Left lung (tissue), 10 donors: ENCODE data around the gene SLC25A26. TPM values are rescaled to one million over a fixed set of nuclear protein-coding genes. Genes with fewer than 3 reads are reported as not detected.

ENCODE experiments used
- ATAC-seq: fragments of 200-7000 bp; cut with Tn5 transposase; one replicate; pipeline ENCODE4 v1.9.1; 2020; ENCODE audit warnings: moderate library complexity
- DNase-seq, 4 donors: peaks; one replicate each; pipeline ENCODE4 v3.0.0-alpha.2; 2013 to 2020
- H3K27ac ChIP-seq, 2 donors: fragments of 200-600 bp; sonication (generic) in 1 of 2; one replicate each; pipeline versions ENCODE4 v1.5.0 to v1.8.0; 2020 to 2021
- H3K27me3 ChIP-seq, 2 donors: fragments of 200-600 bp; sonication (generic) in 1 of 2; one replicate each; pipeline versions ENCODE4 v1.5.0 to v1.8.0; 2020 to 2021
- H3K36me3 ChIP-seq, 2 donors: fragments of 200-600 bp; sonication (generic) in 1 of 2; one replicate each; pipeline versions ENCODE4 v1.5.0 to v1.8.0; 2020 to 2021
- H3K4me1 ChIP-seq, 2 donors: fragments of 200-600 bp; one replicate each; pipeline ENCODE4 v1.8.0; 2021
- H3K4me3 ChIP-seq, 2 donors: fragments of 200-600 bp; sonication (generic) in 1 of 2; one replicate each; pipeline versions ENCODE4 v1.5.0 to v1.8.0; 2020 to 2021; ENCODE audit warnings: mild to moderate bottlenecking in 1 of 2
- H3K9me3 ChIP-seq, 2 donors: fragments of 200-600 bp; sonication (generic) in 1 of 2; one replicate each; pipeline versions ENCODE4 v1.5.0 to v1.8.0; 2020 to 2021
- CTCF ChIP-seq, 2 donors: fragments of 200-600 bp; sonication (generic) in 1 of 2; IDR thresholded peaks; one replicate each; pipeline versions ENCODE4 v1.5.0 to v1.8.0; 2021; ENCODE audit warnings: antibody characterized with exemption in 2 of 2
- intact Hi-C, 2 donors: fragments of 100-400 bp; cut with DNase I; formaldehyde crosslinking; loops; one replicate each; pipeline versions ENCODE4 v1.11.2 to v1.14.2; 2022
- polyA plus RNA-seq, 6 donors: library from polyadenylated mRNA; unstranded; fragments of 120-200 nt; gene quantifications; one replicate each; pipeline ENCODE4 v1.2.1, GENCODE V29; 2013; ENCODE audit not compliant: insufficient read length in 6 of 6
- total RNA-seq, 2 donors: library from RNA; stranded (reverse); fragmentation: NEBNext Ultra II Directional; extraction: Animal tissue kit (Norgen Biotek cat#: 25700); gene quantifications; one replicate each; pipeline ENCODE4 v1.2.1, GENCODE V29; 2021
- donor health status: DM: no; HTN: yes; CAD: no.
- donor health status: DM: no; HTN: no; CAD: no.

The SLC25A26 gene
- total and polyA plus RNA-seq, 8 donors: 14.2 to 26.2 (median 22.4) TPM

- TF ChIP-seq CTCF (IDR thresholded peaks at IDR 0.05): no peak
- Histone ChIP-seq H3K36me3 (no peaks in the 10 kb centered on the region), H3K4me3 (no peak overlapping the region), H3K9me3 (no peaks in the 10 kb centered on the region), H3K27me3 (no peaks in the 10 kb centered on the region), H3K4me1 (no peaks in the 10 kb centered on the region), H3K27ac (no peak overlapping the region)
- intact Hi-C loops: no loop called here
- DNase-seq (no peak), ATAC-seq (no peak)
Measured at GRCh38 chr3:66179793-66180192, 41.0 kb upstream of the SLC25A26 start.

GRCh38 chr3:66181764-66182163 is 39.0 kb upstream of the SLC25A26 start:
- H3K4me1 ChIP-seq: no peaks in the 10 kb centered on the region
- no peak overlapping the region for H3K27ac ChIP-seq
- intact Hi-C loops: no loop called here
- no peaks in the 10 kb centered on the region for H3K27me3 ChIP-seq
- no peak for TF ChIP-seq CTCF (IDR thresholded peaks at IDR 0.05)
- ATAC-seq (no peak), DNase-seq (no peak)
- H3K9me3 ChIP-seq: no peaks in the 10 kb centered on the region
- H3K4me3 ChIP-seq: no peak overlapping the region
- H3K36me3 ChIP-seq: no peaks in the 10 kb centered on the region

GRCh38 chr3:66182246-66182645 is 38.6 kb upstream of the SLC25A26 start:
- no peak for TF ChIP-seq CTCF (IDR thresholded peaks at IDR 0.05)

GRCh38 chr3:66186545-66186944 is 34.3 kb upstream of the SLC25A26 start:
- Histone ChIP-seq H3K4me3 (no peak overlapping the region), H3K27ac (no peak overlapping the region), H3K36me3 (no peaks in the 10 kb centered on the region), H3K9me3 (no peaks in the 10 kb centered on the region), H3K4me1 (no peaks in the 10 kb centered on the region), H3K27me3 (no peaks in the 10 kb centered on the region)
- DNase-seq (no peak), ATAC-seq (no peak)
- intact Hi-C loops: no loop called here
- no peak for TF ChIP-seq CTCF (IDR thresholded peaks at IDR 0.05)

More at GRCh38 chr3:66182246-66182645, 38.6 kb upstream of the SLC25A26 start:
- intact Hi-C loops: no loop called here
- H3K36me3 ChIP-seq: no peaks in the 10 kb centered on the region
- H3K9me3 ChIP-seq: no peaks in the 10 kb centered on the region
- no peak overlapping the region for H3K27ac ChIP-seq
- no peaks in the 10 kb centered on the region for H3K27me3 ChIP-seq
- no peak overlapping the region for H3K4me3 ChIP-seq
- DNase-seq (no peak), ATAC-seq (no peak)
- H3K4me1 ChIP-seq: no peaks in the 10 kb centered on the region

GRCh38 chr3:66195347-66195783 is 25.4 kb upstream of the SLC25A26 start:
- H3K36me3 ChIP-seq: no peaks in the 10 kb centered on the region
- TF ChIP-seq CTCF (IDR thresholded peaks at IDR 0.05): no peak
- peaks cover 0 to 28% of the 10 kb centered on the region in 2 donors for H3K27me3 ChIP-seq
- no peaks in the 10 kb centered on the region for H3K9me3 ChIP-seq
- ATAC-seq (peak; percentile 66), DNase-seq (peak in 3 of 4 donors; percentile 37 to 79 (median 52))
- no peak overlapping the region for H3K4me3 ChIP-seq
- intact Hi-C loops: no loop called here
- no peaks in the 10 kb centered on the region for H3K4me1 ChIP-seq
- no peak overlapping the region for H3K27ac ChIP-seq
